Neural cell (in vitro differentiated cells): ENCODE data around the gene PTPRT. TPM values are rescaled to one million over a fixed set of nuclear protein-coding genes. Genes with fewer than 3 reads are reported as not detected.

ENCODE experiments used
- H2AFZ ChIP-seq: fragments of 200-600, 300-800 bp; sonication (generic), shearing (Covaris generic); 2 replicates; pipeline ENCODE4 v1.6.0; 2014; ENCODE audit warnings: low read depth, mild to moderate bottlenecking, antibody characterized with exemption, low read length, moderate library complexity
- H3F3A ChIP-seq: fragments of 200-600 bp; shearing (Covaris generic); 2 replicates; pipeline ENCODE4 v1.6.1; 2016; ENCODE audit warnings: mild to moderate bottlenecking, moderate library complexity, mixed read lengths, antibody characterized with exemption, low read length; ENCODE audit not compliant: insufficient read depth, poor library complexity, severe bottlenecking
- H3K27ac ChIP-seq: fragments of 200-600, 300-800 bp; sonication (generic), shearing (Covaris generic); 2 replicates; pipeline ENCODE4 v1.5.1; 2014; ENCODE audit warnings: mild to moderate bottlenecking, low read length, moderate library complexity
- H3K27me3 ChIP-seq: fragments of 300-800, 200-600 bp; sonication (generic), shearing (Covaris generic); 2 replicates; pipeline ENCODE4 v1.6.0; 2014; ENCODE audit warnings: mild to moderate bottlenecking, low read depth, low read length, moderate library complexity; ENCODE audit not compliant: insufficient read depth
- H3K36me3 ChIP-seq: fragments of 300-800, 200-600 bp; sonication (generic), shearing (Covaris generic); 2 replicates; pipeline ENCODE4 v1.5.1; 2014; ENCODE audit warnings: mild to moderate bottlenecking, antibody characterized with exemption, low read length, moderate library complexity; ENCODE audit not compliant: insufficient read depth
- H3K4me2 ChIP-seq: fragments of 300-800, 200-600 bp; sonication (generic), shearing (Covaris generic); 2 replicates; pipeline ENCODE4 v1.6.0; 2014; ENCODE audit warnings: mild to moderate bottlenecking, low read length
- H3K4me3 ChIP-seq: fragments of 300-800, 200-600 bp; sonication (generic), shearing (Covaris generic); 2 replicates; pipeline ENCODE4 v1.5.1; 2014; ENCODE audit warnings: mild to moderate bottlenecking, low read length, moderate library complexity
- H3K79me2 ChIP-seq: fragments of 200-600 bp; shearing (Covaris generic); replicated peaks from 2 replicates; pipeline ENCODE4 v1.6.0; 2014; ENCODE audit warnings: mild to moderate bottlenecking, low read length, moderate library complexity; ENCODE audit not compliant: insufficient read depth
- H3K9ac ChIP-seq: fragments of 300-800, 200-600 bp; sonication (generic), shearing (Covaris generic); 2 replicates; pipeline ENCODE4 v1.6.1; 2016; ENCODE audit warnings: mild to moderate bottlenecking, low read length, mixed read lengths
- H3K9me2 ChIP-seq: fragments of 200-600 bp; shearing (Covaris generic); 2 replicates; pipeline ENCODE4 v1.6.1; 2016; ENCODE audit warnings: mild to moderate bottlenecking, low read length, mixed read lengths; ENCODE audit not compliant: insufficient read depth
- H3K9me3 ChIP-seq: fragments of 200-600, 300-800 bp; sonication (generic), shearing (Covaris generic); 2 replicates; pipeline ENCODE4 v1.6.1; 2016; ENCODE audit warnings: mild to moderate bottlenecking, mixed run types, low read length, moderate library complexity, mixed read lengths
- H4K20me1 ChIP-seq: fragments of 200-600 bp; shearing (Covaris generic); 2 replicates; pipeline ENCODE4 v1.6.1; 2016; ENCODE audit warnings: mild to moderate bottlenecking, mixed run types; ENCODE audit not compliant: insufficient read depth
- EP300 ChIP-seq: fragments of 450-650 bp; conservative IDR thresholded peaks from 2 replicates; pipeline ENCODE4 v1.6.1; 2014; ENCODE audit warnings: antibody characterized with exemption, mild to moderate bottlenecking, moderate library complexity; ENCODE audit not compliant: poor library complexity, severe bottlenecking
- EZH2 ChIP-seq: fragments of 200-600, 300-800 bp; shearing (Covaris generic), sonication (generic); IDR thresholded peaks from 2 replicates; pipeline ENCODE4 v1.6.1; 2014; ENCODE audit warnings: antibody characterized with exemption, low read length, borderline replicate concordance, mild to moderate bottlenecking; ENCODE audit not compliant: insufficient read depth, poor library complexity, severe bottlenecking
- MXI1 ChIP-seq: fragments of 450-650 bp; conservative IDR thresholded peaks from 2 replicates; pipeline ENCODE4 v1.6.1; 2014; ENCODE audit warnings: antibody characterized with exemption, mild to moderate bottlenecking; ENCODE audit not compliant: poor library complexity, severe bottlenecking
- POLR2AphosphoS5 ChIP-seq: IDR thresholded peaks from 2 replicates; pipeline ENCODE4 v1.6.1; 2012
- RAD21 ChIP-seq: fragments of 450-650 bp; conservative IDR thresholded peaks from 2 replicates; pipeline ENCODE4 v1.6.1; 2014; ENCODE audit warnings: antibody characterized with exemption, mild to moderate bottlenecking, moderate library complexity
- SMC3 ChIP-seq: fragments of 450-650 bp; conservative IDR thresholded peaks from 2 replicates; pipeline ENCODE4 v1.6.1; 2014; ENCODE audit warnings: antibody characterized with exemption, mild to moderate bottlenecking, moderate library complexity; ENCODE audit not compliant: poor library complexity
- TAF1 ChIP-seq: IDR thresholded peaks from 2 replicates; pipeline ENCODE4 v1.6.1; 2012; ENCODE audit warnings: low read depth
- polyA plus RNA-seq: library from polyadenylated mRNA; depleted of rRNA; stranded (reverse); fragments of >200 nt; gene quantifications from 2 replicates; pipeline ENCODE4 v1.2.3, GENCODE V29; 2014
- TF ChIP-seq, protein P1 (sequence below): IDR thresholded peaks from 2 replicates; pipeline ENCODE4 v1.6.1; 2012; ENCODE audit warnings: borderline replicate concordance
- TF ChIP-seq, protein P2 (sequence below): fragments of 450-650 bp; IDR thresholded peaks from 2 replicates; pipeline ENCODE4 v1.5.1; 2014; ENCODE audit warnings: antibody characterized with exemption, mild to moderate bottlenecking, moderate library complexity; ENCODE audit not compliant: poor library complexity, severe bottlenecking

Gene PTPRT
- polyA plus RNA-seq, 1 donor from 2014 or later, result 9.2 TPM

DNA sequence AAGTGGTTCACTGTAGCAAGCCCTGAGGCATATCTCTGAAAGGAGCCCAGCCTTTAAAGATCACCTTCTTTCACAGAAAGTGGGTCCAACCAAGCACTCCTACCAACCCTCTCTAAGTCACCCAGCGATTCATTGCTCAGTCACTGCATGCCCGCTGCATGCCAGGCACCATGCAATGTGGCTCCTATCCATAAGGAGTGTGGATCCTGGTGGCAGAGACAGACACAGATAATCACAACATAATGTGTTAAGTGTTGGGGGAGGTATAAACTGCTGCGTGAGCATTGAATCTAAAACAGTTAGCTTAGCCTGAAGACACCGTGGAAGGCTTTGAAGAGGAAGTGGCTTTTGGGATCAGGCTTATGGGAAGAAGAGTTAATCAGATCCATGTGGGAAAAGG lies 659.5 kb downstream of the PTPRT start:
- H3K36me3 ChIP-seq, result no peaks in the 10 kb centered on the region
- no peak overlapping the region for H2AFZ ChIP-seq
- H3K9ac ChIP-seq, result no peak overlapping the region
- H3K9me3 ChIP-seq, result no peaks in the 10 kb centered on the region
- H3K79me2 ChIP-seq, result no peaks in the 10 kb centered on the region
- TF ChIP-seq TAF1, result no peak
- TF ChIP-seq RAD21, result no peak
- no peak for TF ChIP-seq EZH2
- no peak for TF ChIP-seq EP300
- TF ChIP-seq MXI1, result no peak
- no peak for TF ChIP-seq SMC3
- TF ChIP-seq, protein P1, sequence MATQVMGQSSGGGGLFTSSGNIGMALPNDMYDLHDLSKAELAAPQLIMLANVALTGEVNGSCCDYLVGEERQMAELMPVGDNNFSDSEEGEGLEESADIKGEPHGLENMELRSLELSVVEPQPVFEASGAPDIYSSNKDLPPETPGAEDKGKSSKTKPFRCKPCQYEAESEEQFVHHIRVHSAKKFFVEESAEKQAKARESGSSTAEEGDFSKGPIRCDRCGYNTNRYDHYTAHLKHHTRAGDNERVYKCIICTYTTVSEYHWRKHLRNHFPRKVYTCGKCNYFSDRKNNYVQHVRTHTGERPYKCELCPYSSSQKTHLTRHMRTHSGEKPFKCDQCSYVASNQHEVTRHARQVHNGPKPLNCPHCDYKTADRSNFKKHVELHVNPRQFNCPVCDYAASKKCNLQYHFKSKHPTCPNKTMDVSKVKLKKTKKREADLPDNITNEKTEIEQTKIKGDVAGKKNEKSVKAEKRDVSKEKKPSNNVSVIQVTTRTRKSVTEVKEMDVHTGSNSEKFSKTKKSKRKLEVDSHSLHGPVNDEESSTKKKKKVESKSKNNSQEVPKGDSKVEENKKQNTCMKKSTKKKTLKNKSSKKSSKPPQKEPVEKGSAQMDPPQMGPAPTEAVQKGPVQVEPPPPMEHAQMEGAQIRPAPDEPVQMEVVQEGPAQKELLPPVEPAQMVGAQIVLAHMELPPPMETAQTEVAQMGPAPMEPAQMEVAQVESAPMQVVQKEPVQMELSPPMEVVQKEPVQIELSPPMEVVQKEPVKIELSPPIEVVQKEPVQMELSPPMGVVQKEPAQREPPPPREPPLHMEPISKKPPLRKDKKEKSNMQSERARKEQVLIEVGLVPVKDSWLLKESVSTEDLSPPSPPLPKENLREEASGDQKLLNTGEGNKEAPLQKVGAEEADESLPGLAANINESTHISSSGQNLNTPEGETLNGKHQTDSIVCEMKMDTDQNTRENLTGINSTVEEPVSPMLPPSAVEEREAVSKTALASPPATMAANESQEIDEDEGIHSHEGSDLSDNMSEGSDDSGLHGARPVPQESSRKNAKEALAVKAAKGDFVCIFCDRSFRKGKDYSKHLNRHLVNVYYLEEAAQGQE, result no peak
- H3K27ac ChIP-seq, result no peak overlapping the region
- no peak overlapping the region for H3K4me3 ChIP-seq
- no peaks in the 10 kb centered on the region for H4K20me1 ChIP-seq
- H3F3A ChIP-seq, result no peaks in the 10 kb centered on the region
- no peaks in the 10 kb centered on the region for H3K9me2 ChIP-seq
- no peak overlapping the region for H3K4me2 ChIP-seq
- H3K27me3 ChIP-seq, result no peaks in the 10 kb centered on the region

DNA sequence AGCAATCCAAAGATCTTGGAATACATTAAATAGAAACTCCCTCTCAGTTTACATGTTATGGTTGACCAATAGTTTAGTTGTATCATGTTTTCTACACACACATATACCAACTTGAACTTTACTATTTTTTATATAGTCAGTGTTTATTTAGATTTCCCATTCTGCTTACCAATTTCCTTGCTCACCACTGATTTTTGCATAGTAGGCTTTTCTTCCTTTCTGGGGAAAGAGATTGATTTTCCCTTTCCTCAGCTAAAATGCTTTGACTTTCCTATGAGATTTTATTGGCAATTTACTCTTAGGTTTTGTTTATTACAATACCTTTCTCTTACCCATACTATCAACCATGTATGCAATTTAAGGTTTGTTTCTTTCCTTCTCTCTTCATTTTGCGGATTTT lies 665.6 kb downstream of the PTPRT start:
- Histone ChIP-seq H3K27me3 (no peaks in the 10 kb centered on the region), H3K79me2 (no peaks in the 10 kb centered on the region), H3K27ac (no peak overlapping the region), H3K4me3 (no peak overlapping the region), H3F3A (no peaks in the 10 kb centered on the region), H3K9me2 (no peaks in the 10 kb centered on the region), H3K36me3 (no peaks in the 10 kb centered on the region), H4K20me1 (no peaks in the 10 kb centered on the region), H3K9me3 (no peaks in the 10 kb centered on the region), H3K9ac (no peak overlapping the region), H3K4me2 (no peak overlapping the region), H2AFZ (no peak overlapping the region)
- TF ChIP-seq RAD21, result no peak

DNA sequence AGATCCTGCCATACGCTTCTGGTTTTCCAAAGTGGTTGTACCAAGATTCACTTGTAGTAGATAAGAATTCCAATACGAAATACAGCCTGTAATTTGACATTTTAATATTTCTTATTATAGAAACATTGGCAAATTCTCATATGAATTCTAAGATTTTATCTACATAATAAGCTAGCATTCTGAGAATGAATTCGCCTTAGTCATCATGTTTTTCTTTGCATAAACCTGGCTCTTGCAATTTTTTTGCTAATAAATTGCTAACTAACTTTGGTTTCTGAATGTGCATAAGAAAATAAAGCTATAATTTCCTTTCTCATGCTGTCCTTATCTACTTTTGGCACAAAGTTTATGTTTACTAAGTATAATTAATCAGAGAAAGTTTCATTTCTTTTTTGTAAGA lies 673.0 kb downstream of the PTPRT start:
- Histone ChIP-seq H3K9me2 (no peaks in the 10 kb centered on the region), H3K4me3 (no peak overlapping the region), H2AFZ (no peak overlapping the region), H3K79me2 (no peaks in the 10 kb centered on the region), H3F3A (no peaks in the 10 kb centered on the region), H4K20me1 (no peaks in the 10 kb centered on the region), H3K4me2 (no peak overlapping the region), H3K27ac (no peak overlapping the region), H3K36me3 (no peaks in the 10 kb centered on the region), H3K27me3 (no peaks in the 10 kb centered on the region), H3K9ac (no peak overlapping the region), H3K9me3 (no peaks in the 10 kb centered on the region)
- no peak for TF ChIP-seq EP300
- TF ChIP-seq, protein P1, result no peak
- no peak for TF ChIP-seq TAF1
- TF ChIP-seq, protein P2, sequence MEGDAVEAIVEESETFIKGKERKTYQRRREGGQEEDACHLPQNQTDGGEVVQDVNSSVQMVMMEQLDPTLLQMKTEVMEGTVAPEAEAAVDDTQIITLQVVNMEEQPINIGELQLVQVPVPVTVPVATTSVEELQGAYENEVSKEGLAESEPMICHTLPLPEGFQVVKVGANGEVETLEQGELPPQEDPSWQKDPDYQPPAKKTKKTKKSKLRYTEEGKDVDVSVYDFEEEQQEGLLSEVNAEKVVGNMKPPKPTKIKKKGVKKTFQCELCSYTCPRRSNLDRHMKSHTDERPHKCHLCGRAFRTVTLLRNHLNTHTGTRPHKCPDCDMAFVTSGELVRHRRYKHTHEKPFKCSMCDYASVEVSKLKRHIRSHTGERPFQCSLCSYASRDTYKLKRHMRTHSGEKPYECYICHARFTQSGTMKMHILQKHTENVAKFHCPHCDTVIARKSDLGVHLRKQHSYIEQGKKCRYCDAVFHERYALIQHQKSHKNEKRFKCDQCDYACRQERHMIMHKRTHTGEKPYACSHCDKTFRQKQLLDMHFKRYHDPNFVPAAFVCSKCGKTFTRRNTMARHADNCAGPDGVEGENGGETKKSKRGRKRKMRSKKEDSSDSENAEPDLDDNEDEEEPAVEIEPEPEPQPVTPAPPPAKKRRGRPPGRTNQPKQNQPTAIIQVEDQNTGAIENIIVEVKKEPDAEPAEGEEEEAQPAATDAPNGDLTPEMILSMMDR, result no peak
- TF ChIP-seq MXI1, result no peak
- TF ChIP-seq RAD21, result no peak
- TF ChIP-seq SMC3, result no peak
- no peak for TF ChIP-seq POLR2AphosphoS5
